HepG2 (cell line): ENCODE data around the gene LPAR1. TPM values are rescaled to one million over a fixed set of nuclear protein-coding genes. Genes with fewer than 3 reads are reported as not detected.

Experiments
- ATAC-seq: fragments of 200-7000 bp; cut with Tn5 transposase; 3 replicates; pipeline ENCODE4 v1.9.1; 2020; ENCODE audit warnings: mild to moderate bottlenecking, moderate library complexity
- BruUV-seq: library from RNA; stranded (reverse); fragments of 400-500 nt; replicated peaks from 2 replicates; lab custom pipeline; 2021; lab: Mats Ljungman, UMichigan
- CTCF ChIA-PET: fragments of 300-600 bp; formaldehyde crosslinking; extraction: SDS; loops from one replicate; lab custom pipeline; 2021; ENCODE audit warnings: low total read pairs, inconsistent platforms, low intra/inter-chr PET ratio; lab: Yijun Ruan, JAX
- POLR2A ChIA-PET: fragments of 350-600 bp; sonication (Branson Sonifier 250); formaldehyde crosslinking; loops from one replicate; lab custom pipeline; 2020; ENCODE audit warnings: antibody characterized with exemption, inconsistent platforms; lab: Yijun Ruan, JAX
- DNase-seq: peaks from one replicate; pipeline ENCODE4 v3.0.0-alpha.2; 2015; ENCODE audit warnings: low spot score
- FAIRE-seq: peaks from 3 replicates; lab custom pipeline; 2011; peaks lifted over from hg19 to GRCh38; lab: Jason Lieb, UNC
- H2AFZ ChIP-seq: one replicate; pipeline ENCODE4 v1.6.1; 2011; ENCODE audit warnings: low read length, inconsistent platforms
- H3K27ac ChIP-seq: fragments of 300-600 bp; 3 replicates; pipeline ENCODE4 v1.8.0; 2011; ENCODE audit warnings: mixed run types, mild to moderate bottlenecking, mixed read lengths, low read length, inconsistent platforms; ENCODE audit not compliant: insufficient read depth; ENCODE audit errors: extremely low read length
- H3K27me3 ChIP-seq, 2 experiments: fragments of 200-600 bp in 1 of 2; 2 replicates in 1 of 2; 3 replicates in 1 of 2; pipeline versions ENCODE4 v1.6.0 to v1.8.0; 2011; ENCODE audit warnings: low read length in 2 of 2, mild to moderate bottlenecking in 2 of 2, moderate library complexity in 2 of 2, inconsistent platforms in 1 of 2; ENCODE audit not compliant: insufficient read depth in 2 of 2, control insufficient read depth in 1 of 2
- H3K36me3 ChIP-seq, 2 experiments: fragments of 200-600 bp in 1 of 2; replicated peaks in 1 of 2; 2 replicates in 1 of 2; 3 replicates in 1 of 2; pipeline versions ENCODE4 v1.5.1 to v1.8.0; 2011; ENCODE audit warnings: low read length in 2 of 2, inconsistent platforms in 1 of 2; ENCODE audit not compliant: insufficient read depth in 2 of 2, control insufficient read depth in 1 of 2
- H3K4me1 ChIP-seq: 2 replicates; pipeline ENCODE4 v1.5.1; 2012; ENCODE audit warnings: low read length, inconsistent platforms; ENCODE audit not compliant: insufficient read depth
- H3K4me2 ChIP-seq: 2 replicates; pipeline ENCODE4 v1.6.0; 2011; ENCODE audit warnings: low read depth, low read length, inconsistent platforms
- H3K4me3 ChIP-seq, 3 experiments: fragments of 200-600 bp in 1 of 3; sonication (generic), shearing (Covaris generic) in 1 of 3; replicated peaks in 1 of 3; 2 replicates each; pipeline ENCODE4 v1.5.1; 2011 to 2016; ENCODE audit warnings: low read length in 3 of 3, inconsistent platforms in 2 of 3, low read depth in 2 of 3, mild to moderate bottlenecking in 2 of 3, control low read depth in 1 of 3, mixed read lengths in 1 of 3; ENCODE audit not compliant: insufficient read depth in 1 of 3
- H3K79me2 ChIP-seq: one replicate; pipeline ENCODE4 v1.6.1; 2011; ENCODE audit warnings: low read length, inconsistent platforms; ENCODE audit not compliant: insufficient read depth
- H3K9ac ChIP-seq: 2 replicates; pipeline ENCODE4 v1.6.0; 2011; ENCODE audit warnings: mild to moderate bottlenecking, low read depth, low read length, inconsistent platforms; ENCODE audit not compliant: insufficient read depth
- H3K9me3 ChIP-seq: 2 replicates; pipeline ENCODE4 v1.5.1; 2012; ENCODE audit warnings: mild to moderate bottlenecking, low read length
- H4K20me1 ChIP-seq: 2 replicates; pipeline ENCODE4 v1.6.0; 2011; ENCODE audit warnings: inconsistent platforms, mild to moderate bottlenecking, low read length, moderate library complexity; ENCODE audit not compliant: insufficient read depth
- DNMT3B ChIP-seq: conservative IDR thresholded peaks from 2 replicates; pipeline ENCODE4 v1.6.1; 2016; ENCODE audit warnings: missing biosample characterization, control low read depth
- PAX8 ChIP-seq: sonication (generic); formaldehyde crosslinking; IDR thresholded peaks from 2 replicates; pipeline ENCODE4 v1.8.0; 2022; ENCODE audit warnings: mild to moderate bottlenecking, missing genetic modification reagents, borderline replicate concordance
- ZMYM2 ChIP-seq: sonication (generic); formaldehyde crosslinking; IDR thresholded peaks from 2 replicates; pipeline ENCODE4 v1.8.0; 2022; ENCODE audit warnings: mild to moderate bottlenecking, missing genetic modification reagents
- ZSCAN31 ChIP-seq: sonication (generic); formaldehyde crosslinking; IDR thresholded peaks from 2 replicates; pipeline ENCODE4 v1.5.0; 2020; ENCODE audit warnings: low read depth, mild to moderate bottlenecking, missing genetic modification reagents
- WGBS: methylation state at CpG from one replicate; pipeline ENCODE4 v1.1.6; 2017; ENCODE audit warnings: low lambda C conversion rate; 5-methylcytosine and 5-hydroxymethylcytosine counted together
- in situ Hi-C: cut with HindIII; loops from 2 replicates; pipeline ENCODE4 v1.10.0; 2017; ENCODE audit warnings: low pct_unique_long_range_greater_than_20kb; ENCODE audit not compliant: extremely low pct_ligation_motif_present
- intact Hi-C: fragments of 100-400 bp; cut with micrococcal nuclease; formaldehyde crosslinking; loops from one replicate; pipeline ENCODE4 v1.10.0; 2022; ENCODE audit not compliant: unreplicated experiment
- polyA plus RNA-seq, 8 experiments: library from polyadenylated mRNA; depleted of rRNA in 3 of 8; stranded (reverse) in 7 of 8; unstranded in 1 of 8; fragments of >200 nt; fragmentation: Illumina TruSeq in 4 of 8; extraction: Trizol in 4 of 8; gene quantifications; 2 replicates each; pipeline versions ENCODE4 v1.2.1 to v1.2.3, GENCODE V29; 2011 to 2016; ENCODE audit warnings: low read depth in 4 of 8, missing spikeins in 1 of 8, mixed read lengths in 1 of 8; ENCODE audit not compliant: insufficient read depth in 1 of 8
- total RNA-seq, 5 experiments: library from RNA; depleted of rRNA; stranded (reverse); fragments of >200 nt; fragmentation: Illumina TruSeq; extraction: Trizol; gene quantifications; 2 replicates each; pipeline ENCODE4 v1.2.3, GENCODE V29; 2016; ENCODE audit warnings: low read depth in 1 of 5

LPAR1 gene
- total and polyA plus RNA-seq, 2 of the 13 experiments (the other 11 are each of a cell fraction or from before 2014, with no cell fraction given) = not detected

GRCh38 chr9:110977259-110977709, 61.0 kb downstream of the LPAR1 start:
- Histone ChIP-seq H4K20me1 (no peaks in the 10 kb centered on the region), H3K4me2 (no peak overlapping the region), H3K9me3 (no peaks in the 10 kb centered on the region), H3K4me3 (no peak overlapping the region), H3K9ac (no peak overlapping the region), H3K27ac (no peak overlapping the region), H3K79me2 (no peaks in the 10 kb centered on the region), H2AFZ (no peak overlapping the region), H3K4me1 (no peaks in the 10 kb centered on the region), H3K27me3 (no peaks in the 10 kb centered on the region), H3K36me3 (no peaks in the 10 kb centered on the region)
- FAIRE-seq (no peak), DNase-seq (no peak), ATAC-seq (no peak)
- in situ Hi-C loops (no loop called here), intact Hi-C loops (no loop called here)
- POLR2A ChIA-PET = no interaction called here
- BruUV-seq = no TSS peak
- TF ChIP-seq ZMYM2 (CRISPR knock-in tag) (no peak), PAX8 (CRISPR knock-in tag) (no peak), DNMT3B (CRISPR knock-in tag) (no peak)
- WGBS = 66% methylated on average over 3 of the region's 3 CpGs
- CTCF ChIA-PET = no interaction called here

- no peaks in the 10 kb centered on the region for H3K9me3 ChIP-seq
- no peak overlapping the region for H2AFZ ChIP-seq
- no peaks in the 10 kb centered on the region for H3K27me3 ChIP-seq
- H3K4me3 ChIP-seq = no peak overlapping the region
- intact Hi-C loops = no loop called here
- no peaks in the 10 kb centered on the region for H3K4me1 ChIP-seq
- H4K20me1 ChIP-seq = no peaks in the 10 kb centered on the region
- CTCF ChIA-PET = no interaction called here
- H3K36me3 ChIP-seq = no peaks in the 10 kb centered on the region
- H3K4me2 ChIP-seq = no peak overlapping the region
- TF ChIP-seq ZSCAN31 (CRISPR knock-in tag) = no peak
- DNase-seq (no peak), FAIRE-seq (no peak), ATAC-seq (no peak)
- no peak overlapping the region for H3K27ac ChIP-seq
- in situ Hi-C loops = no loop called here
- WGBS = 18% methylated on average over 6 of the region's 6 CpGs
- no peaks in the 10 kb centered on the region for H3K79me2 ChIP-seq
- H3K9ac ChIP-seq = no peak overlapping the region
- BruUV-seq = no TSS peak
- POLR2A ChIA-PET = no interaction called here
Observed at GRCh38 chr9:110975969-110976368, 62.3 kb downstream of the LPAR1 start.
